GM23338 (cell line): ENCODE measurements around the gene SIAE.

ENCODE experiments used
- CREB1 ChIP-seq: fragments of 250-450 bp; sonication (Bioruptor Pico); IDR thresholded peaks from 2 replicates; pipeline ENCODE4 v1.5.0; 2020; ENCODE audit warnings: low read depth, mild to moderate bottlenecking, moderate library complexity
- CTCF ChIP-seq, 2 experiments: fragments of 200-600 bp in 1 of 2; sonication (generic) in 1 of 2; conservative IDR thresholded peaks; 2 replicates each; pipeline versions ENCODE4 v1.5.1 to v1.6.1; 2016 to 2017; ENCODE audit warnings: antibody characterized with exemption in 2 of 2, low read depth in 2 of 2, mild to moderate bottlenecking in 2 of 2, moderate library complexity in 1 of 2
- ETS1 ChIP-seq: IDR thresholded peaks from 2 replicates; pipeline ENCODE4 v1.6.1; 2016; ENCODE audit warnings: antibody characterized with exemption
- EZH2 ChIP-seq: fragments of 200-600 bp; sonication (generic); IDR thresholded peaks from one replicate; pipeline ENCODE4 v1.8.0; 2017; ENCODE audit warnings: antibody characterized with exemption, mild to moderate bottlenecking, low read depth; ENCODE audit not compliant: unreplicated experiment
- EZH2phosphoT487 ChIP-seq: fragments of 200-600 bp; sonication (generic); IDR thresholded peaks from one replicate; pipeline ENCODE4 v1.8.1; 2018; ENCODE audit warnings: antibody characterized with exemption; ENCODE audit not compliant: unreplicated experiment
- JUNB ChIP-seq: IDR thresholded peaks from one replicate; pipeline ENCODE4 v1.6.1; 2016; ENCODE audit warnings: antibody characterized with exemption; ENCODE audit not compliant: unreplicated experiment
- NANOG ChIP-seq: IDR thresholded peaks from 2 replicates; pipeline ENCODE4 v1.6.1; 2016; ENCODE audit warnings: antibody characterized with exemption, borderline replicate concordance
- POLR2AphosphoS5 ChIP-seq: IDR thresholded peaks from 2 replicates; pipeline ENCODE4 v1.6.1; 2016; ENCODE audit warnings: antibody characterized with exemption, low read depth
- REST ChIP-seq: IDR thresholded peaks from one replicate; pipeline ENCODE4 v1.6.1; 2018; ENCODE audit warnings: antibody characterized with exemption; ENCODE audit not compliant: unreplicated experiment
- STAT1 ChIP-seq: IDR thresholded peaks from one replicate; pipeline ENCODE4 v1.6.1; 2016; ENCODE audit warnings: antibody characterized with exemption; ENCODE audit not compliant: unreplicated experiment

GRCh38 chr11:124682443-124682842 is 8.9 kb upstream of the SIAE start:
- TF ChIP-seq CTCF (conservative IDR thresholded peaks at IDR 0.05; ENCODE audit: low read depth in 2 of 2): no peak
- no peak for TF ChIP-seq EZH2
- TF ChIP-seq ETS1: no peak
- no peak for TF ChIP-seq NANOG
- TF ChIP-seq REST: no peak
- no peak for TF ChIP-seq POLR2AphosphoS5
- TF ChIP-seq JUNB: no peak
- TF ChIP-seq CREB1 (CRISPR knock-in tag): no peak
- TF ChIP-seq EZH2phosphoT487: no peak
- TF ChIP-seq STAT1: no peak
